HG02571 (cell line): Measurements from ENCODE around the gene KYAT1.
"Not testable (repeated sequence)": the region's sequence is repeated elsewhere in the genome, so short reads cannot be mapped to it uniquely, and the experiment has no call there.

Experiments used
- ATAC-seq: cut with Tn5 transposase; IDR thresholded peaks from one replicate; pipeline ENCODE4 v1.9.1; 2021; ENCODE audit warnings: mild to moderate bottlenecking, moderate library complexity; ENCODE audit not compliant: unreplicated experiment

KYAT1 gene

GRCh38 chr9:128886211-128886891 is 4.6 kb upstream of the KYAT1 start:
- ATAC-seq = no peak

GRCh38 chr9:128885798-128886197 is 4.0 kb upstream of the KYAT1 start:
- ATAC-seq = no peak

GRCh38 chr9:128885376-128885775 is 3.6 kb upstream of the KYAT1 start:
- no peak for ATAC-seq

- no peak for ATAC-seq
Observed at GRCh38 chr9:128884164-128884563, 2.4 kb upstream of the KYAT1 start.

GRCh38 chr9:128882677-128883603 is 1.2 kb upstream of the KYAT1 start:
- no peak for ATAC-seq

- ATAC-seq = no peak
Observed at GRCh38 chr9:128877852-128878251, 3.9 kb downstream of the KYAT1 start.

- ATAC-seq = not testable (repeated sequence)
Observed at GRCh38 chr9:128870941-128871265, 10.8 kb downstream of the KYAT1 start.

GRCh38 chr9:128870128-128870940 is 11.4 kb downstream of the KYAT1 start:
- ATAC-seq = no peak

- ATAC-seq = no peak
Observed at GRCh38 chr9:128863647-128864046, 18.1 kb downstream of the KYAT1 start.

- ATAC-seq = no peak
Observed at GRCh38 chr9:128862401-128862851, 19.3 kb downstream of the KYAT1 start.

- no peak for ATAC-seq
Observed at GRCh38 chr9:128861501-128861900, 20.2 kb downstream of the KYAT1 start.

- no peak for ATAC-seq
Observed at GRCh38 chr9:128860937-128861336, 20.8 kb downstream of the KYAT1 start.

GRCh38 chr9:128858476-128858875 is 23.3 kb downstream of the KYAT1 start:
- not testable (repeated sequence) for ATAC-seq

- ATAC-seq = not testable (repeated sequence)
Observed at GRCh38 chr9:128854454-128854853, 27.3 kb downstream of the KYAT1 start.

- not testable (repeated sequence) for ATAC-seq
Observed at GRCh38 chr9:128852646-128853045, 29.1 kb downstream of the KYAT1 start.

- ATAC-seq = not testable (repeated sequence)
Observed at GRCh38 chr9:128851779-128852600, 29.8 kb downstream of the KYAT1 start.

- ATAC-seq = not testable (repeated sequence)
Observed at GRCh38 chr9:128851024-128851423, 30.7 kb downstream of the KYAT1 start.

GRCh38 chr9:128847803-128848202 is 33.9 kb downstream of the KYAT1 start:
- no peak for ATAC-seq

- ATAC-seq = no peak
Observed at GRCh38 chr9:128846680-128847030, 35.1 kb downstream of the KYAT1 start.

GRCh38 chr9:128845186-128845931 is 36.4 kb downstream of the KYAT1 start:
- ATAC-seq = no peak
